DND-41 (cell line): ENCODE measurements around the gene PIEZO2.

Experiments
- CTCF ChIP-seq: IDR thresholded peaks from 2 replicates; pipeline ENCODE4 v1.5.1; 2012; ENCODE audit warnings: borderline replicate concordance, low read length, moderate library complexity, mild to moderate bottlenecking; ENCODE audit not compliant: poor library complexity, severe bottlenecking; ENCODE audit errors: extremely low read depth
- EZH2 ChIP-seq: IDR thresholded peaks from 3 replicates; pipeline ENCODE4 v1.6.1; 2012; ENCODE audit warnings: borderline replicate concordance, low read depth, mild to moderate bottlenecking, moderate library complexity, low read length, inconsistent platforms; ENCODE audit not compliant: severe bottlenecking

- TF ChIP-seq CTCF (no peak), EZH2 (no peak)
Measured at GRCh38 chr18:11119959-11120587, 29.3 kb downstream of the PIEZO2 start.
